A673 (cell line): ENCODE measurements around the gene CMBL. TPM values are rescaled to one million over a fixed set of nuclear protein-coding genes. Genes with fewer than 3 reads are reported as not detected.

Source experiments
- BruUV-seq: library from RNA; stranded (reverse); fragments of 400-500 nt; replicated peaks from 2 replicates; lab custom pipeline; 2021; lab: Mats Ljungman, UMichigan
- CTCF ChIA-PET: fragments of 300-600 bp; sonication (Branson Sonifier 250); formaldehyde crosslinking; loops from one replicate; lab custom pipeline; 2022; ENCODE audit warnings: antibody characterized with exemption; lab: Charles Lee
- POLR2A ChIA-PET: fragments of 300-600 bp; sonication (Branson Sonifier 250); formaldehyde crosslinking; loops from one replicate; lab custom pipeline; 2022; ENCODE audit warnings: antibody characterized with exemption; ENCODE audit not compliant: low non-redundant PET; lab: Charles Lee
- DNase-seq: peaks from one replicate; pipeline ENCODE4 v3.0.0-alpha.2; 2015; ENCODE audit warnings: low spot score
- H3K27ac ChIP-seq: fragments of 200-600 bp; sonication (generic); 2 replicates; pipeline ENCODE4 v1.5.1; 2016; ENCODE audit warnings: mixed run types, low read depth, mild to moderate bottlenecking, mixed read lengths, antibody characterized with exemption, low read length; ENCODE audit not compliant: poor library complexity, severe bottlenecking
- H3K27me3 ChIP-seq: fragments of 200-600 bp; sonication (generic); replicated peaks from 2 replicates; pipeline ENCODE4 v1.6.1; 2017; ENCODE audit warnings: mixed run types, low read depth, mild to moderate bottlenecking, mixed read lengths, antibody characterized with exemption, low read length; ENCODE audit not compliant: insufficient read depth, poor library complexity
- H3K36me3 ChIP-seq: fragments of 200-600 bp; sonication (generic); 2 replicates; pipeline ENCODE4 v1.6.1; 2016; ENCODE audit warnings: mixed run types, mild to moderate bottlenecking, mixed read lengths, antibody characterized with exemption, low read length; ENCODE audit not compliant: insufficient read depth, poor library complexity, severe bottlenecking
- H3K4me1 ChIP-seq: fragments of 200-600 bp; sonication (generic); 2 replicates; pipeline ENCODE4 v1.6.1; 2017; ENCODE audit warnings: mixed run types, mild to moderate bottlenecking, mixed read lengths, antibody characterized with exemption, low read length; ENCODE audit not compliant: insufficient read depth, poor library complexity, severe bottlenecking
- H3K4me3 ChIP-seq: fragments of 200-600 bp; sonication (generic); 2 replicates; pipeline ENCODE4 v1.5.1; 2016; ENCODE audit warnings: low read depth, mixed run types, mild to moderate bottlenecking, mixed read lengths, low read length; ENCODE audit not compliant: poor library complexity, severe bottlenecking
- H3K9me3 ChIP-seq: fragments of 200-600 bp; sonication (generic); 2 replicates; pipeline ENCODE4 v1.6.1; 2016; ENCODE audit warnings: mixed run types, low read depth, mild to moderate bottlenecking, mixed read lengths, antibody characterized with exemption, low read length; ENCODE audit not compliant: poor library complexity, severe bottlenecking
- CTCF ChIP-seq: fragments of 300-800, 200-600 bp; sonication (generic); conservative IDR thresholded peaks from 2 replicates; pipeline ENCODE4 v1.5.1; 2017; ENCODE audit warnings: low read depth, mild to moderate bottlenecking, antibody characterized with exemption, low read length, moderate library complexity, mixed read lengths
- EZH2 ChIP-seq: fragments of 200-600 bp; sonication (generic); IDR thresholded peaks from 2 replicates; pipeline ENCODE4 v1.6.1; 2017; ENCODE audit warnings: borderline replicate concordance, low read depth, mild to moderate bottlenecking, mixed read lengths, antibody characterized with exemption, low read length; ENCODE audit not compliant: poor library complexity, severe bottlenecking
- intact Hi-C: fragments of 100-400 bp; cut with micrococcal nuclease; formaldehyde crosslinking; loops from one replicate; pipeline ENCODE4 v1.10.0; 2022; ENCODE audit not compliant: unreplicated experiment
- total RNA-seq: library from RNA; stranded (reverse); gene quantifications from 2 replicates; pipeline ENCODE4 v1.2.3, GENCODE V29; 2021

The CMBL gene
- total RNA-seq, 1 experiment from 2014 or later: 17.2 TPM

GRCh38 chr5:10329820-10330481, 22.2 kb upstream of the CMBL start:
- ChIA-PET POLR2A (no interaction called here), CTCF (no interaction called here)
- TF ChIP-seq CTCF (no peak), EZH2 (no peak)
- DNase-seq: no peak
- H3K36me3 ChIP-seq: no peaks in the 10 kb centered on the region
- intact Hi-C loops: no loop called here
- H3K27ac ChIP-seq: no peak overlapping the region
- no peak overlapping the region for H3K4me3 ChIP-seq
- no peaks in the 10 kb centered on the region for H3K27me3 ChIP-seq
- H3K4me1 ChIP-seq: peaks cover 8% of the 10 kb centered on the region
- no TSS peak for BruUV-seq
- no peaks in the 10 kb centered on the region for H3K9me3 ChIP-seq

GRCh38 chr5:10329446-10329819, 21.7 kb upstream of the CMBL start:
- peaks cover 8% of the 10 kb centered on the region for H3K4me1 ChIP-seq
- intact Hi-C loops: no loop called here
- no peak overlapping the region for H3K27ac ChIP-seq
- DNase-seq: no peak
- H3K9me3 ChIP-seq: no peaks in the 10 kb centered on the region
- TF ChIP-seq EZH2 (no peak), CTCF (no peak)
- H3K27me3 ChIP-seq: no peaks in the 10 kb centered on the region
- BruUV-seq: no TSS peak
- H3K36me3 ChIP-seq: no peaks in the 10 kb centered on the region
- H3K4me3 ChIP-seq: no peak overlapping the region
- CTCF ChIA-PET: no interaction called here
- POLR2A ChIA-PET: no interaction called here

GRCh38 chr5:10328323-10328722, 20.6 kb upstream of the CMBL start:
- BruUV-seq: no TSS peak
- H3K36me3 ChIP-seq: no peaks in the 10 kb centered on the region
- H3K4me1 ChIP-seq: peaks cover 1% of the 10 kb centered on the region
- no peak overlapping the region for H3K4me3 ChIP-seq
- ChIA-PET POLR2A (no interaction called here), CTCF (no interaction called here)
- intact Hi-C loops: no loop called here
- DNase-seq: no peak
- H3K27ac ChIP-seq: no peak overlapping the region
- no peaks in the 10 kb centered on the region for H3K27me3 ChIP-seq
- TF ChIP-seq EZH2 (no peak), CTCF (no peak)
- no peaks in the 10 kb centered on the region for H3K9me3 ChIP-seq
